Gastroesophageal sphincter (tissue), 4 donors: ENCODE measurements around the gene NDUFA12. TPM values are rescaled to one million over a fixed set of nuclear protein-coding genes. Genes with fewer than 3 reads are reported as not detected.

Experiments
- ATAC-seq: fragments of 150-250 bp; one replicate; pipeline ENCODE4 v1.9.1; 2016; ENCODE audit warnings: mild to moderate bottlenecking, moderate library complexity
- H3K27ac ChIP-seq, 4 donors: fragments of 200-600 bp; sonication (generic) in 3 of 4; 1 replicate in 3 of 4; 2 replicates in 1 of 4; pipeline ENCODE4 v1.5.1; 2016 to 2019
- H3K27me3 ChIP-seq: fragments of 200-600 bp; sonication (generic); one replicate; pipeline ENCODE4 v1.5.1; 2019
- H3K36me3 ChIP-seq, 2 donors: fragments of 200-600 bp; sonication (generic); one replicate each; pipeline ENCODE4 v1.5.1; 2019; ENCODE audit warnings: control low read depth in 1 of 2
- H3K4me1 ChIP-seq, 3 donors: fragments of 200-600 bp; sonication (generic); 1 replicate in 2 of 3; 2 replicates in 1 of 3; pipeline ENCODE4 v1.5.1; 2016 to 2019; ENCODE audit warnings: control low read depth in 2 of 3
- H3K4me3 ChIP-seq, 2 donors: fragments of 200-600 bp; sonication (generic); one replicate each; pipeline ENCODE4 v1.5.1; 2019; ENCODE audit warnings: mild to moderate bottlenecking in 1 of 2, moderate library complexity in 1 of 2
- H3K9me3 ChIP-seq, 3 donors: fragments of 200-600 bp; sonication (generic); one replicate each; pipeline ENCODE4 v1.5.1; 2017 to 2019; ENCODE audit warnings: control low read depth in 2 of 3
- CTCF ChIP-seq, 4 experiments: fragments of 200-600 bp in 2 of 4; fragments of 450-650 bp in 2 of 4; sonication (generic) in 1 of 4; IDR thresholded peaks; one replicate each; pipeline ENCODE4 v1.5.1; 2017 to 2019; ENCODE audit warnings: antibody characterized with exemption in 4 of 4, mild to moderate bottlenecking in 2 of 4, moderate library complexity in 2 of 4
- EP300 ChIP-seq: sonication (generic); formaldehyde crosslinking; IDR thresholded peaks from one replicate; pipeline ENCODE4 v1.6.1; 2017; ENCODE audit warnings: antibody characterized with exemption, mild to moderate bottlenecking
- POLR2A ChIP-seq, 2 donors: fragments of 450-650 bp; IDR thresholded peaks; one replicate each; pipeline ENCODE4 v1.6.1; 2017; ENCODE audit warnings: antibody characterized with exemption in 2 of 2, mild to moderate bottlenecking in 2 of 2, moderate library complexity in 1 of 2
- POLR2AphosphoS5 ChIP-seq: sonication (generic); formaldehyde crosslinking; IDR thresholded peaks from one replicate; pipeline ENCODE4 v1.6.1; 2017; ENCODE audit warnings: antibody characterized with exemption
- WGBS, 2 donors: methylation state at CpG; one replicate each; pipeline ENCODE4 v1.1.5; 2018; ENCODE audit warnings: low coverage in 1 of 2; 5-methylcytosine and 5-hydroxymethylcytosine counted together
- total RNA-seq, 4 donors: library from RNA; depleted of rRNA; stranded (reverse); fragments of >200 nt; gene quantifications; one replicate each; pipeline ENCODE4 v1.1.0, GENCODE V29; 2016

NDUFA12 gene
- total RNA-seq, 4 donors from 2014 or later = 113 to 135 (median 122) TPM

GRCh38 chr12:95003921-95004272, 400 bp upstream of the NDUFA12 start:
- TF ChIP-seq POLR2AphosphoS5 (no peak), POLR2A (IDR thresholded peaks at IDR 0.05) (no peak), EP300 (no peak), CTCF (IDR thresholded peaks at IDR 0.05) (no peak)
- H3K4me3 ChIP-seq = peak overlapping the region; percentile 50 to 71

GRCh38 chr12:95002754-95003153, 743 bp downstream of the NDUFA12 start:
- H3K36me3 ChIP-seq = peaks cover 0 to 13% of the 10 kb centered on the region in 2 donors
- H3K4me3 ChIP-seq = peak overlapping the region; percentile 50 to 71
- TF ChIP-seq CTCF (IDR thresholded peaks at IDR 0.05) = no peak
- no peak for TF ChIP-seq POLR2AphosphoS5
- no peak for TF ChIP-seq POLR2A (IDR thresholded peaks at IDR 0.05)
- TF ChIP-seq EP300 = no peak
- WGBS, 2 donors = 20 to 24% methylated on average over 3 of the region's 3 CpGs
- H3K27ac ChIP-seq = peak overlapping the region in 3 of 4 donors; percentile 85 to 89 (median 89)
- ATAC-seq = no peak
- peaks cover 3 to 43% (median 15%) of the 10 kb centered on the region in 3 donors for H3K4me1 ChIP-seq
- peaks cover 0 to 9% (median 0%) of the 10 kb centered on the region in 3 donors for H3K9me3 ChIP-seq
- no peaks in the 10 kb centered on the region for H3K27me3 ChIP-seq

More at GRCh38 chr12:95003921-95004272, 400 bp upstream of the NDUFA12 start:
- Histone ChIP-seq H3K36me3 (peaks cover 0 to 13% of the 10 kb centered on the region in 2 donors), H3K4me1 (peaks cover 3 to 43% (median 15%) of the 10 kb centered on the region in 3 donors), H3K27ac (peak overlapping the region; percentile 44 to 89 (median 87)), H3K27me3 (no peaks in the 10 kb centered on the region), H3K9me3 (peaks cover 0 to 20% (median 0%) of the 10 kb centered on the region in 3 donors)
- 0 to 74% methylated on average over 2 to 12 of the region's 15 CpGs for WGBS, 2 donors
- peak; percentile 2 for ATAC-seq

GRCh38 chr12:94998326-94998725, 5.2 kb downstream of the NDUFA12 start:
- no peak overlapping the region for H3K27ac ChIP-seq
- no peak overlapping the region for H3K4me3 ChIP-seq
- H3K36me3 ChIP-seq = peaks cover 0 to 36% of the 10 kb centered on the region in 2 donors
- H3K4me1 ChIP-seq = peaks cover 3 to 33% (median 13%) of the 10 kb centered on the region in 3 donors
- 63 to 75% methylated on average over 2 to 4 of the region's 4 CpGs for WGBS, 2 donors
- no peak for TF ChIP-seq EP300
- no peak for TF ChIP-seq POLR2A (IDR thresholded peaks at IDR 0.05)
- TF ChIP-seq CTCF (IDR thresholded peaks at IDR 0.05) = no peak
- no peak for TF ChIP-seq POLR2AphosphoS5
- no peak for ATAC-seq
- H3K27me3 ChIP-seq = no peaks in the 10 kb centered on the region
- H3K9me3 ChIP-seq = no peaks in the 10 kb centered on the region

- ATAC-seq = no peak
- H3K4me1 ChIP-seq = peaks cover 3 to 29% (median 10%) of the 10 kb centered on the region in 3 donors
- no peak for TF ChIP-seq POLR2A (IDR thresholded peaks at IDR 0.05)
- TF ChIP-seq CTCF (IDR thresholded peaks at IDR 0.05) = no peak
- TF ChIP-seq EP300 = no peak
- TF ChIP-seq POLR2AphosphoS5 = no peak
- H3K4me3 ChIP-seq = no peak overlapping the region
- H3K27ac ChIP-seq = no peak overlapping the region
- no peaks in the 10 kb centered on the region for H3K27me3 ChIP-seq
- H3K9me3 ChIP-seq = no peaks in the 10 kb centered on the region
- H3K36me3 ChIP-seq = peaks cover 0 to 42% of the 10 kb centered on the region in 2 donors
Observed at GRCh38 chr12:94997726-94998125, 5.8 kb downstream of the NDUFA12 start.

GRCh38 chr12:94997061-94997460, 6.4 kb downstream of the NDUFA12 start:
- ATAC-seq = no peak
- no peak for TF ChIP-seq POLR2AphosphoS5
- no peak for TF ChIP-seq POLR2A (IDR thresholded peaks at IDR 0.05)
- TF ChIP-seq EP300 = no peak
- TF ChIP-seq CTCF (IDR thresholded peaks at IDR 0.05) = no peak
- Histone ChIP-seq H3K36me3 (peaks cover 0 to 48% of the 10 kb centered on the region in 2 donors), H3K27ac (no peak overlapping the region), H3K4me3 (no peak overlapping the region), H3K4me1 (peaks cover 0 to 23% (median 7%) of the 10 kb centered on the region in 3 donors), H3K27me3 (no peaks in the 10 kb centered on the region), H3K9me3 (no peaks in the 10 kb centered on the region)
- 85 to 89% methylated on average over 5 to 6 of the region's 6 CpGs for WGBS, 2 donors
